DOHH2 (cell line): ENCODE results near the gene EPS15.

ENCODE experiments used
- EZH2phosphoT487 ChIP-seq: fragments of 200-600 bp; sonication (generic); IDR thresholded peaks from 2 replicates; pipeline ENCODE4 v1.6.1; 2017; ENCODE audit warnings: borderline replicate concordance, mild to moderate bottlenecking, antibody characterized with exemption, low read length, moderate library complexity, mixed read lengths
- TF ChIP-seq, protein P1 (sequence below): fragments of 200-600 bp; sonication (generic); IDR thresholded peaks from one replicate; pipeline ENCODE4 v1.5.1; 2014; ENCODE audit warnings: antibody characterized with exemption, mild to moderate bottlenecking, low read depth, low read length; ENCODE audit not compliant: poor library complexity, severe bottlenecking

DNA sequence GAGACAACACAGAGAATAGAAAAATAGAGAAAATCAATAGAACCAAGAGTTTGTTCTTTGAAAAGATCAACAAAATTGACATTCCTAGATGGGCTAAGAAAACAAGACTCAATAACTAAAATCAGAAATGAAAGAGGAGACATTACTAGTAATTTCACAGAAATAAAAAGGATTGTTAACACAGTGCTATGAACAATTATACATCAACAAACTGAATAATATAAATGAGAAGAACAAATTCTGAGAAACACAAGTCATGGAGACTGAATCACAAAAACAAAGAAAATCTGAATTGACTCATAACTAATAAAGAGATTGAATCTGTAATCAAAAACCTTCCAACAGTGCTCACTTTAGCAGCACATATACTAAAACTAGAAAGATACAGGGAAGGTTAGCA lies 137.1 kb downstream of the EPS15 start:
- TF ChIP-seq, protein P1, sequence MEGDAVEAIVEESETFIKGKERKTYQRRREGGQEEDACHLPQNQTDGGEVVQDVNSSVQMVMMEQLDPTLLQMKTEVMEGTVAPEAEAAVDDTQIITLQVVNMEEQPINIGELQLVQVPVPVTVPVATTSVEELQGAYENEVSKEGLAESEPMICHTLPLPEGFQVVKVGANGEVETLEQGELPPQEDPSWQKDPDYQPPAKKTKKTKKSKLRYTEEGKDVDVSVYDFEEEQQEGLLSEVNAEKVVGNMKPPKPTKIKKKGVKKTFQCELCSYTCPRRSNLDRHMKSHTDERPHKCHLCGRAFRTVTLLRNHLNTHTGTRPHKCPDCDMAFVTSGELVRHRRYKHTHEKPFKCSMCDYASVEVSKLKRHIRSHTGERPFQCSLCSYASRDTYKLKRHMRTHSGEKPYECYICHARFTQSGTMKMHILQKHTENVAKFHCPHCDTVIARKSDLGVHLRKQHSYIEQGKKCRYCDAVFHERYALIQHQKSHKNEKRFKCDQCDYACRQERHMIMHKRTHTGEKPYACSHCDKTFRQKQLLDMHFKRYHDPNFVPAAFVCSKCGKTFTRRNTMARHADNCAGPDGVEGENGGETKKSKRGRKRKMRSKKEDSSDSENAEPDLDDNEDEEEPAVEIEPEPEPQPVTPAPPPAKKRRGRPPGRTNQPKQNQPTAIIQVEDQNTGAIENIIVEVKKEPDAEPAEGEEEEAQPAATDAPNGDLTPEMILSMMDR, result no peak
- TF ChIP-seq EZH2phosphoT487, result no peak
